HG03103 (cell line): Measurements from ENCODE around the gene RPTOR.
A peak's percentile ranks its signal among the peaks of the same experiment; 100 is the strongest.

ENCODE experiments used
- ATAC-seq: cut with Tn5 transposase; IDR thresholded peaks from one replicate; pipeline ENCODE4 v1.9.1; 2021; ENCODE audit warnings: low read depth; ENCODE audit not compliant: unreplicated experiment

The RPTOR gene

DNA sequence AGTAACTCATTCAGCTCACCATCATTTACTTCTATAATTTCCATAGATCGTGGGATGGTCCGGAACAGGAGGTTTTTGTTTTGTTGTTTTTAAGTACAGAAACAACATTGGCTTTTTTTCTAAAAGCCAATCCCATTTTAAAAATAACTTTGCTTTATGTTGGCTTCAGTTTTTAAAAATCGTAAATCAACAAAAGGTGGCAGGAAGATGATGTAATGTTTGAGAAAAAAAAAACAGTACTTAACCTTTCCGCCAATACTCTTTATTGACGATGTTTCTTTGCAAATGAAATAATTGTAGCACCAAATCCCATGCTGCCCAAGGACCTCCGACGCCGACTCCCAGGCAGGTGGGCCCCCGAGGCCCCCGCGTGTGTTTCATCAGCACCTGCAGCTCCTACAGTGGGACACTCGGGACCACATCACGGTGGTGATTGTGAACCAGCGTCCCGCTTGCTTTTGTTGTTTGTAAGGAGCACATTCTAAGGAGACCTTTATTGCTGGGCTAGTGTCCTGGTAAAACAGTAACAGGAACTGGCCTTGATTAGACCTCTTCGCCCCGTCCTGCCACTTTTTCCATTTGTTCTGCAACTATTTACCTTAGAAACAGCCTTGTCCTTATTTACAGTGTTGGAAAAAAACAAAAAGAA lies 306.8 kb downstream of the RPTOR start:
- no peak for ATAC-seq

DNA sequence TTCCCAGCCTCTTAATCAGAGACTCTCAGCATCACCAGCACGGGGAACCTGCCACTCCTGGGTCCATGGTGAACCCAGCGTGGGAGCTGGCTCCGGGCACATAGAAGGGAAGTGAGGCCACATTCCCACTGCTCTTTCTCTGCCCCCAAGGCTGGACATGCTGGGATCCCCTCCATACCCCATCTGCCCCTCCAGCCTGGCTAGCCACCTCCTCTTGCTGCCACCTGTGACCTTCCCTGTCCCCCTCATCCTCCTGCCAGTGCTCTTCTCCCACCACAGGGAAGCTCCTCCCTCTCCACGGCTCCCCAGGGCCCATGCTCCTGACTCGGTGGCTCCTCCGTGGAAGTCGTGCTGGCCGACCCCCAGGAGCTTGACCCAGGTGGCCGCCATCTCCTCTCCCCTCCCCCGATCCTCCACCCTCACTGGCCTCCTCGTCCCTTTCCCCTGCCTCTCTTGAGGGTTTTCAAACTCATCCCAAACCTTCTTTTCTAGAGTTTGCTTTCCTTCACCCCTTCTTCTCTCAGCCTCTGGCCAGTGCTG lies 307.9 kb downstream of the RPTOR start:
- ATAC-seq, result no peak

DNA sequence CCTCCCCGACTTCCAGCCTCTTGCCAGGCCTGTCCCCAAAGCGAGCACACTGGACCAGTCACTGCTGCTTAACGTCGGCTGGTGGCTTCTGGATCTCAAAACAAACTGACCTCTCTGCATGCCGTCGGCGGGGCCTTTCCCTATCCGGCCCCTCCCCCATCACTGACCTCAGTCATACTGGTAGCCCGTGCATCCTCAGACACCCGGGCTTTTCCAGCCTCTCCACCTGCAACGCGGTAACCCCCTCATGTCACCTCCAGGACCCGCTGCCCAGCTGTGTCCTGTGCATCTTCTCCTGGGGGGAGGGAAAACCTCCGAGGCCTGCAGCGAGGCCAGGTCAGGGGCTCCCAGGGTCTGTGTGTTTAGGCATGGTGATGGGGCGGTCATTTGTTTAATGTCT lies 308.4 kb downstream of the RPTOR start:
- ATAC-seq, result no peak

DNA sequence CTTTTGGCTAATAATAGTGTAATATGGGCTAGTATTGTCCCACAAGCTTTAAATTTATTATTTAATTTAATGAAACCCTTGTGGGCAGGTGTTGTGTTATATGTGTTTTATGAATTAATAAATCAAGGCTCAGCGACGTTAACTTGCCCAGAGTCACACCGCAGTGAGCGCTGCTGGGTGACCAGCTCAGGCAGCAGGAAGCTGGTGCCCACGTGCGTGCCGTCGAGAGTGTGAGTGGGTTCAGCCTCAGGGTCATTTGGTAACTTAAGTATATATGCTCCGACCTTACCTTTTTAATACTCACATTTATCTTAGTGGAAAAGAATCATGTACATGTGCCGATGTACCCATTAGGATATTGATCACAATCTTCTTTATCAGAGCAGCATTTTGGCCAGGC lies 309.6 kb downstream of the RPTOR start:
- ATAC-seq, result no peak

DNA sequence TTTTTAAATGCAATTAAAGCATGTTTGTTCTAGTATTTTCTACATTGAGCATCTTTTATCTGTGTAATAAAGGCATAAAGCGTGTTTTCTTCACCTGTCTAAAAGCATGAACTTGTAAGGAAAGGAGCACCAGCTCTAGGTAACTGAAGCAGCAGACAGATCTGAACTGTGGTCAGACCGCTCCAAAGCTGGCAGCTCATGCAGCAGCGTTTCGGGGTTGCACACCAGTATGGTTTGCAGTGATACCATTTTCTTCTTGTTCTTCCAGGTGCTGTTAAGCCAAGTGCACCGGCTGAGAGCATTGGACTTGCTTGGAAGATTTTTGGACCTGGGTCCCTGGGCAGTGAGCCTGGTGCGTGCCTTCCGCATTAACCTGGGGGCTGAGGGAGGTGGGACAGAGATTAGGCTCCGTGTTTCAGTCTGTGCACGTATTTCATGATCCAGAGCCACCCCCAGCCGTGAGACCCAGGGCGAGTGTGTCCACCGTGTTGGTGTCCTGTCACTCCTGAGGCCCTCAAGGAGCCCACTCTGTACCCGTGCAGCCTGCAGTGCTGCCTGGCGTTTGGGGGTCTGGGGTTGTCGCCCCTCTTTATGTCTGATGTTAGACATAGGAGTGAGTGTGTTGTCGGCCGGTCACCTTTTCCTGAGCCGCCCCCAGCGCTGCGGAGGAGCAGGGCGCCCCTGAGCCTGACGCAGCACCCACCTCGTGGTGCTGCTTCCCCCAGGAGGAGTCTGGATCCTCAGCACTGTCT lies 310.7 kb downstream of the RPTOR start:
- no peak for ATAC-seq

DNA sequence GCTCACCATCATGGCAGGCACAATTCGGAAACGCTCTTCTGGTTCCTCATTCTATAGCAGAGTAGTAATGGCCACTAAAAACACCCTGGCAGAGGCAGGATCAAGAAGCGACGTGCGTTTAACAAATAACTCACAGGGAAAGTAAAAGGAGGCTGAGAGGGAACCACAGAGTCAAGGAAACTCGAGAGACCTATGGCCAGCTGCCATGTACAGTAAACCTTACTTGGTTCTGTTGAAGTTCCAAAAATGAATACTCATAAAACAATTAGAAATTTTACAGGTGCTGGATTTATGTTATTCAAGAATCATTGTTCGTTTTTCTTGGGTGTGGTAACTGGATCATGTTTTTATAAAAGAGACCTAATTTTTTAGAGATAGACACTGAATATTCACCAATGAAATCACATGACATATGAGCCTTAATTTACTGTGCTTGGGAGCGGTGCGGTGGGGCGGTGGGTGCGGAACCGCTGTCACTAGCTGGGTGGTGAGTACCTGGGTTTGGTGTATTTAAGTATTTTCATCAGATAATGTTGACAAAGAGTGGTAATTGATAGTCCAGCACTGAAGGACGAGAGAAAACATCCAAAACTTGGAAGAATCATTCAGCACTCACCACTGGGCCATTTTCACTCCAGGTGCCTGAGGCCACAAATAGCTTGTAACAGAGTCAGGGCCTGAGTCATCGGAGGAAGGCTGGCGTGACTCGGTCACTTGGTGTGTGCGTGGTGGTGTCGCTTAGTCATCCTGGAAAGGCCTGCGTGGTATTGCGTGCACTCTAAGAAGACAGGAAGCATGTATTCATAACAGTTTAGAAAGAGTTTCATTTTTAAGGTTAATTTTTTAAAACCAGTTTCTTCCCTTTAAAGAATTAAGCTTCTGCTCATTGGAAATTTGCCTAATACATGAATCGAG lies 311.6 kb downstream of the RPTOR start:
- ATAC-seq, result peak; percentile 80

DNA sequence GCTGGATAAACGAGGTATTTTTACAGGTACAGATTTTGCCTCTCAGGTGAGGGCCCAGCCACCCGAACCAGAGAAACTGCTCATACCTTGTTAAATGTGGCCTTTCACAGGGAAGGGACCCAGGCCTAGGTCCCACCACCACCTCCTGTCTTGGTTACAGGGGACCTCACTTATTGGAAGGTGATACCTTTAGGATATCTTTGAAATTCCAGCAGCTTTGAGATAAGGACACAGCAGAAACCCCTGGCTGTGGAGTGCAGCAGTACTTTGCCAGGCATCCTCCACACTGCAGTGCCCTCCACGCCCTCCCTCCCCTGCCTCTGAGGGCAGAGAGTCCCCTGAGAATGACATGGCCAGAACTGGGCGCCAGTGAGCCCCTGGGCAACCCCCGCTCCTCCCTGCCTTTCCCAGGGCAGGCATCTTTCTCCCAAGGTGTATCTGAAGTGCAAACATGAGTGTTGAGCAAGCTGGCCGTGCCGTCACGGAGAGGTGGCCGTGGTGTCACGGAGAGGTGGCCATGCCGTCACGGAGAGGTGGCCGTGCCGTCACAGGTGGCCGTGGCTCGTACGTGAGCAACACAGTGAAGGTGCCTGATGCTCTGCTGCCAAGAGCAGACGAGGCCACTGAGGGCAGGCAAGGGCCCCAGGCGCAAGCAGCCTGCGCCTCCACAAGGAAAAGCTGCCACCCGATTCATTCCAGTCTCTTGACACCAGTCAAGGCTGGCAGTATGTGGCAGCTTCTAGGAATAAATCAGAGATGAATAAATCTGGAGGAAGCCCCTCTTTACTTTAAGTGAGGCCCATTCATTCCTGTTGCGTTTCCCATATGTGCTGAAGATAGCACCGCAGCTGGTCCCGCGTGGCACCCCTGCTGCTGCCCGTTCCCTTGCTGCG lies 312.5 kb downstream of the RPTOR start:
- ATAC-seq, result peak; percentile 20

DNA sequence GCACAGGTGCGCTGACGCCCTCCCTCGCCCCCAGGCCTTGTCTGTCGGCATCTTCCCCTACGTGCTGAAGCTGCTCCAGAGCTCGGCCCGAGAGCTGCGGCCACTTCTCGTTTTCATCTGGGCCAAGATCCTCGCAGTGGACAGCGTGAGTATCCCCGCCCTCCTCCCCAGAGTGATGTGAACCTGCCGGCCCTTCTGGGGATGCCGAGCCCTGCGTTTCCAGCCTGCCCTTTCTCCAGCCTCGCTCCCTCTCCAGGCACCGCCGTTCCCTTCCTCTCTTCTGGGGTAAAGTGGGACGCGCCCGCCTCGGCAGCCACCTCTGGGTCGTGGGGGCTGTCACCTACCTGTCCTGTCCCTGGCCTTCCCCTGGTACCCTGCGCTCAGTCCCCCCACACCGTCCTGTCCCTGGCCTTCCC lies 313.1 kb downstream of the RPTOR start:
- no peak for ATAC-seq

DNA sequence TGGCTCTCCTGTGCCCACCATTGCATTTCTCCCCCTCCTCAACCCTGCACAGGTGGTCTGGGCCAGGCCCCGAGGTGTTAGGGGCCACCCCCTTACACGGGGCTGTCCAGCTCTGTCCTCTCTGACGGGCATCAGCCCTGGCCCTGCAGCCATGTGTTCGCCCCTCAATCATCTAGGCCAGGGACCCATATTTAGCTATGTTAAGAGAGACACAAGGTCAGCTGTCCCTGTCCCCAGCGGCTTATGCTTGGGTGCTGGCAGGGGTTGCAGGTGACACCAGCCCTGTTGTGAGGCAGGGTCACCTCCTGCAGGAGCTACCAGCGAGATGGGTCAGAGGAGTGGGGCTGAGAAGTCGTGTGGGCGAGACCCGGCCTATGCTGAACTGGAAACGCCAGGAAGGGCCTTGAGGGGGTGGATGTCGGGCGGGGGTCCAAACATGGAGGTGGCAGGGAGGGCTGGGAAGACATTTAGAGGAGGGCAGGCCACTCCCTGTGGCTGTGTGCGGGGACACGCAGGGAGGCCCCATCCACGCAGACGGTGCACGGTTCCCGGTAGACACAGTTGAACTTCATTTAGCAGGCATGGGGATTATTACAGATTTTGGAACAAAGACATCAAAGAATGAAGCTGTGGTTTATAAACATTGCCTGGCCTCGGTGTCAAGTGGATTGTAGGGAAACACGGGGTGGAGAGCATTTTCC lies 313.8 kb downstream of the RPTOR start:
- no peak for ATAC-seq

DNA sequence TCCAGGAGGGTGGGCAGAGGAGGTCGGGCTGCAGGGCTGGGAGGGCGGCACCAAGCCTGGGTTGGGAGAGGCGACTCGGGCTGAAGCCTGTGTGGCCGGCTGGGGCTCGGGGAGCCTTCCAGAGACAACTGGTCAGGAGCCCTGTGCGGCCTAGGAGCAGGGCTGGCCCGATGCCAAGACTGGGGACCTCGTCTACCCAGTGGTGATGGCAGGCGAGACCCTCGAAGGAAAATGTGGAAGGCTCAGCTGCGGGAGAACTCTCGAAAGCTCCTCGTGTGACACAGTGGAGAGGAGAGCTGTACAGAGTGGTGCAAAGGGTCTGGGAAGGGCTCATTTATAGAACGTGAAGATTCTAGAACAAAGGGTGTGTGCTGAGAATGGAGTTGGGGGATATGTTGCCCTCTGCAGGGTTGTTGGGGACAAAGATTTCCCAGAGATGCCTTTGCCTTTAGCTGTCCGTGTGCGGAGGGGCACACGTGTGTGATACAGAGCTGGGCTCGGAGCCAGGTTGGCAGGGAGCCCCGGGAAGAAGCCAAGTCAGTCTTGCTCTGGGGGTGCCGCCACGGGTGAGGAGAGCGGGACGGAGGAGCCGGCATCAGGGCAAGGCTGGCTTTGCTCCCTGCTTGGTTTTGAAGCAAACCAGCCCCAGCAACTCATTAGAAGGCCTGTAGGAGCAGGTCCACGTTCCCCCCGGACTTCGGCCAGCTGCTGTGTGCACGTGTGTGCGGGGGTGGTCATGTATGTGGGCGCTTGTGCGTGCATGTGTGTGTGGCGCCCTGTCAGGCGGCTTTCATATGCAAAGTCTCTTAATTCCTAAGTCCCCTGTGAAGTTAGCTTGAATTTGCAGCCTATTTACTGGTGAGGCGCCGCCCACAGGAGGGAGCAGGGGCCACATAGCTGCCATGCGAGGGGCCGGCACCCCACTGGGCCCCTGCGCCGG lies 314.6 kb downstream of the RPTOR start:
- ATAC-seq, result no peak

DNA sequence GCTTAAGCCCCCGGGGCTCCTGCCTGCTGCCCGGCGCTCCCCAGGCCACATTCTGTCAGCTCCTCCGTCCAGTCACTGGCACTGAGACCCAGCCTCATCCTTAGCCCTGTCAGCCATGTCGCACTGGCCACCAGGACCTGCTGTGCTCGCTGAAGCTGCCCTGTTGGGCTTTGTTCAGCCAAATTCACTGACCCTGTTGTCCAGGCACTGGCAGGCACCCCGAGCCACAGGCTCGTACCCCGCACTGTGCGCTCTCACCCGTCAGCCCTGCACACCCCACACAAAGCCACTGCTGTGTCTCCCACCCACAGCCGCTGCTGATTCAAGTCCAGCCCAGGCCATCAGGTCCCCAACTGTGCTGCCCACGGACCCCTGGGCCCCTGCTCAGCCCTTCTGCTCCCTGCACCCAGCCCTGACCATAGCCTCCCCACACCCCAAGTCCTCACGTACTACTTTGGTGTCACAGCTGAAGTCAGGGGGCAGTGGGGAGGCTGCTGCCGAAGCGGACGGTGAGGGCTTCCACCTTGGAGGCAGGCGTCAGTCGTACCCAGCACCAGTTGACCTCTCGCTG lies 315.5 kb downstream of the RPTOR start:
- ATAC-seq, result no peak

DNA sequence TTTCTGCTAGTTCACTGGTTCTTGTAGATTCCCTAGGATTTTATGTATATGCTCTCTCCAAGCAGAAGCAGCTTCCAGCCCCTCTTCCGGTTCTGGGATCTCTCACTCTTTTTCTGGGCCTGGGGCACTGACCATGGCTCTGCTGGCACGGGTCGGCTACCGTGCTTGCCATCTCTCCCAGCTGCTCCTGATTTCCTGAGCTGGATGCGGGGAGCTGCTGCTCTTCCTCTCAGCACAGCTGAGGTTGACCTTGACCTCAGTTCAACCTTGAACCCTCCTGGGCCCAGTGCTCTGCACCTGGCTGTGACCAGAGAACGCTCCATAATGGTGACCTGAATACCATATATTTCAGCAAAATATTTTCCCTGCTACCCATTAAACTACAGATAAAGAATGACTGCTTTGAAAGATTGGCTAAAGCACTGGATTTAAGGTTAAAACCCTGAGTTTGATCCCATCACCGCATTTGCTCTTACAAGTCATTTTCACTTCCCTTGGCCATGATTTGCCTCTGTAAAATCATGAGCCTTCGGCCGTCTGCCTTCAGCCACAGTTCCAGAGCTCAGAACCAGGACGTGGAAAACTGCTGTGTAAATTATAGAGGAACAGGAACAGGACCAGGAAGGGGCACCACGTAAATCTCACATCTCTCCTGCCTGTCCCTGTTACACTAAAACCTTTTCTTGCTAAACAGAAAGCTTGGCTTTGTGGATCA lies 316.2 kb downstream of the RPTOR start:
- ATAC-seq, result no peak

DNA sequence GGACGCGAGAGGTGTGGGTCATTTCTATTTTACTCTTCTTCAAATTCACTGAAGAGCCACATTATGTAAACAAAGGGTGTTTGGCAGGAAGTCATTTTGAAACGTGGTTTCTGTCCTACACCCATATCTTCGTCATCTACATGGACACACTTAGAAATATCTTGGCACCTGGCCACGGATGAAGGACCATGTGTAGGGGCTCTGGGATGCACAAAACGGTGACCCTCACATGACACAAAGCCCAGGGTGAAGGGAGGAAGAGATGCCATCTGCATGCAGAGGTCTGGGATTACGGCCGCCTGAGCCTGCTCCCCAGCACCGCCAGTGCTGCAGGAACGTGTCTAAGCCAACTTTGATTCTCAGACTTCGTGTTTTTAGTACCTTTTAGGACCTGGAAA lies 316.8 kb downstream of the RPTOR start:
- ATAC-seq, result no peak

DNA sequence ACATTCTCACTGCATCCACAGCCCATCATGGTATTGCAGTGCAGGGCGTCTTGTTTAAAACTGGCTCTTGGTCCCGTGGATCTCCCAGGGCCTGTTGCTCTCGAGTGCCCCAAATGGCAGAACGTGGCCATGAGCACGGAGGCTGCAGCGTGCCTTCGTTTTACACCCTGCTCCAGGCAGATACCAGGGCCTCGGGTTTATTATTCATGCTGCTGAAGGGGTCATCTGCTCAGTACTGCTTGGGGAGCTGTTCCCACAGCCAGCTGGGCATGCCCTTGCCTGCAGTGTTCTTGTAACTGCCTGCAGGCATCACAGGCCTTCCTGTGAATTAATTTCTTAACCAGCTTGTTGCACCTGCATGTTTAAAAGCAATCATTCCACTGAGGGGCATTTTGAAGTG lies 317.3 kb downstream of the RPTOR start:
- ATAC-seq, result no peak

DNA sequence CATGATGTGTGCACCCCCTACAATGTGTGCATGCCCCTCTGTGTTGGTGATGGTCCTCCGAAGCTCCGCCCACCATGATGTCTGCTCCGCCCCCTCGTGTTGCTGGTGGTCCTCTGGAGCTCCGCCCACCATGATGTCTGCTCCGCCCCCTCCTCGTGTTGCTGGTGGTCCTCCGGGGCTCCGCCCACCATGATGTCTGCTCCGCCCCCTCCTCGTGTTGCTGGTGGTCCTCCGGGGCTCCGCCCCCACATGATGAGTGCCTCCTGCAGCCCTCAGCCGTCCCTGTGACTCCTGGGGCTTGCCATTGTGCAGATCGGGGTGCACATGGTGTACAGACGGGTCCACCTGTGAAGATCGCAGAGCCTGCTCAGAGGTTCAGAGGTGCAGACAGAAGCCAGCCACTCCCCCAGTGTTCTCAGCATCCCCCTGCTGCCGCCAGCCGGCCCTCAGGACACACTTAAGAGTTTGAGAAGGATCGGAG lies 317.9 kb downstream of the RPTOR start:
- no peak for ATAC-seq

DNA sequence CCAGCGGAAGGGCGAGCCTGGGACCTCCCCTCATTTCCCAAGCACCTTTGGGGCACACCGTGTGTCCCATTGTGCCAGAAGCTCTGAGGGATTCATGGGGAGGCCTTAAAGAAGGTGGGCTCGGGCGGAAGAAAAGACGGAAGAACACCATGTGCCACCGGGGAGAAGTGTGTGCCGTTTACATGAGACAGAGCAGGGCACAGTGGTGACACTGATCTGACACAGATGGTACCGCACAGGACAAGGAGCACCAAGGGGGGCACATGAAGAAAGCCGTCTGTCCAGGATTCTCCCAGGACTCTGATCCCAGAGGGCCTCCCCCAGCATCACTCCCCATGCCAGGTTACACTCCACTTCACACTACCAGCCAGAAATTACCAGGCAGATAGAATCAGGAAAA lies 318.3 kb downstream of the RPTOR start:
- ATAC-seq, result no peak

DNA sequence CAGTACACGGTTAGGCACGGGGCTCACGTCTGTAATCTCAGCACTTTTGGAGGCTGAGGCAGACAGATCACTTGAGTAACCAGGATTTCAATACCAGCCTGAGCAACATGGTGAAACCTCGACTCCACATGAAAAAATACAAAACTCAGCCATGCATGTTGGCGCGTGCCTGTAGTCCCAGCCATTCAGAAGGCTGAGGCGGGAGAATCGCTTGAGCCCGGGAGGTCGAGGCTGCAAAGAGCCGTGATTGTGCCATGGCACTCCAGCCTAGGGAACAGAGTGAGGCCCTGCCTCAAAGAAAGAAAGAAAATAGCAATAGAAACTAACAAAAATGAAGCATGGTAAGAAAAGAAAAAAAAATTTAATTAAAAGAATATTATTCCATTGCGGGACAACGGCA lies 319.0 kb downstream of the RPTOR start:
- ATAC-seq, result no peak
